COLO829 (cell line): ENCODE results near the gene AADAT.
"Not testable (repeated sequence)": the region's sequence is repeated elsewhere in the genome, so short reads cannot be mapped to it uniquely, and the experiment has no call there.

Experiments
- DNase-seq: peaks from one replicate; pipeline ENCODE4 v3.0.0; 2012; ENCODE audit warnings: low spot score

AADAT gene

DNA sequence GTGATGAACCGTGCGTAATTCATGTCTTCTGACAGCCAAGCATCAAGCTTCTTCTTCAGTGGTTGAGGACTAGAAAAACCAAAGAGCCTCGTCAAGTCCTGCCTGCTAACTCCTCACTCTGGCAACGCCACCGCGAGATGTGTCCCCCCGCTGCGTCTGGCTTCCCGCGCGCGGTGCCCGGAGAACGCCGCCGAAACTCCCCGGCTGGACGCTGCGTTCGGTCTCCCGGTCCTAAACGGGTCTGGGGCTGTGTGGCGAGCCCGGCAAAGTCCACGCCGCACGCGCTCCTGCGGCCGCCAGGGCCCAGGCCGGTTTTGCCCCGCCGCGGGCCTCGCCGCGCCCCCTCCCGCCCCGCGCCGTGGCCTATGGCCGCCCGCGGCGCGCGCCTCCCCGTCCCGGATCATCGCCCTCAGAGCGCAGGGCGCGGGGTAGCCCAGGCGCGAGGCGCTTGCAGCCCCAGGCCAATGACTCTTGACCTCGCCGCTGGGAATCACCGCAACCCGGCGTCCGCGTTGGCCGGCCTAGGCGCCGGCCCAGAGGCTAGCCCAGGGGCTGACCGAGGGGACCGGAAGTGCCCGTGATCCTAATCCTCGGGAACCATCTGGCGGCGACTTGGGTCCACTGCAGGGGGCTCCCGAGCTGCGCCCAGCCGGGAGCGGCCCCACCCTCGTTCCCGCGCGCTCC is at the start of gene AADAT:
AADAT (minus strand) TSS at position 289 of the 684 bp plus-strand sequence; CDS start at position 23, 266 bp downstream.
- peak; percentile 69 for DNase-seq

DNA sequence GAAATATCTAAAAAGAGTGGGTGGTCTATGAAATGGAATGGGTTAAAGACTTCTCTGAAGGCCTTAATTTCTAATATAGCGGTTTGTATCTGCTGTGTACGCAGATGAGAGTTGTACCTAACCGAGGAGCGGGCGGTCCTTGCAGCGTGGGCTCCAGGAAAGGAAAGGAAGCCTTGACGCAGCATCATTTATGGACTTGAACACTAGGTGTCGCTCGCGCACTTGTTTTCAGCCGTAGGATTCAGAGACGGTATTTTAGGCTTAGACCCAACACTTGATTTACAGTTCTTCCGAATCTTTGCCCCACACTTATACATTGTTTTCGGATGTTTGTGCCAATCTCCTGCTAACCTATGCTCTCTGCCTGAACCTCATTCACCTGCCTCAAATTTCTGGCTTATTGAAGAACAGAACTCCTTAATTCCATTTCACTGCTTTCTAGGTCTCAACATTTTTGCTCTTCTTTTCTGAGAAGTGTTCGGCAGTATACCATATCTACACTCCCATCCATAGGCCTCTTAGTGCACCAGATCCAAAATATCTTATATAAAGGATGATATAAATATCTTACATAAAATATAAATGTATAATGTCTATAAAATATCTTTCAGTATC is 48.9 kb upstream of the AADAT start:
- peak; percentile 85 for DNase-seq

DNA sequence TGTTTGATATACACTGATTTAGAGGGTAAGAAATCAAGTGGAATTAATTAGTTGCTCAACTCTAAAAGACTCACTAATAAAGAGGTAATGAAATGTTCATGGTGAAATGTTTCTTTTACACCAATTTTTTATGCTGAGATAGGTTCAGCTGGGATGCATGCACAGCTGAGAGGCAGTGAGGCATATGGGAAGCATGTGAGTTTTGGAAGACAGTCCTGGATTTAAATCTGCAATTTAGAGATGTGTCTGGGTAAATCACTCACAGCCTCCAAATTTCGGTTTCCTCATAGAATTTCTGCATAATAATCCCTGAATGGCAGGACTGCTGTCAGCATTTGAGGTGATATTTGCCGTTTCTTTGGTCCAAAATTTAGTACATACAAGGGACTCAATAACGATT is 48.2 kb upstream of the AADAT start:
- no peak for DNase-seq

DNA sequence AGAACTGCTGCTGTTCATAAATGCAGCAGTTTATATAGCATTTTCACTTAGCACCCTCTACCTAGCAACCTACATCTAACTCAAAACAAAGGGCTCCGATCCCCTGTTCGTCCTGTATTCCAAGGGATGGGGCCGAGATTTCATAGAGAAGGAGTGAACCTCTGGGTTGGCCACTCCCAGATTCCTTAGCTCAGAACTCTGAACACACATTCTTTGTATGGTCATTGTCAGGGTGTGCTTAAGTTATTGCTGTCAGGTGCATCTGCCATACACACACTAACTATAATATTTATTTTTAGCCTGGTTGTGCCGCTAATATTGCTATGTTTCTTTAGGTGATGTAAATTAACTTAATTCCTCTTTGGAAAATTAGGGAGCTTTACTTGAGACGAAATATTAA is 47.7 kb upstream of the AADAT start:
- DNase-seq: no peak

DNA sequence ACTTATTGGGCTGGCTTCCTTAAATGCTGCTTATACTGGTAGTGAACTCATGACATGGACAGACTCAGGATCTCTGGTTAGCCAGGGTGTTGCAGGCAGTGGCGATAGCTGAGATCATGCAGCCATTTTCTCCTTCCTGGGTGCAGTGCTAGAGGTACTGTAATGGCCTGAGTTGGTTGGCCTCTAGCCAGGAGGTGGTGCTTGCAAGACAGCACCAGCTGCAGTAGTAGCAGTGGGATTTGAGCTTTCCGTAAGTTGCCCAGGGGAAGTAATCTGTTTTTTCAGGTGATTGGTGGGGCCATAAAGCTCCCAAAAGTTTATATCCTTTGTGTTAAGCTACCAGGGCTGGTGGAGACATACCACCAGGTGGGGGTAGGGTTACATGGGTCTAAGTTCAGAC is 45.1 kb upstream of the AADAT start:
- DNase-seq: no peak

DNA sequence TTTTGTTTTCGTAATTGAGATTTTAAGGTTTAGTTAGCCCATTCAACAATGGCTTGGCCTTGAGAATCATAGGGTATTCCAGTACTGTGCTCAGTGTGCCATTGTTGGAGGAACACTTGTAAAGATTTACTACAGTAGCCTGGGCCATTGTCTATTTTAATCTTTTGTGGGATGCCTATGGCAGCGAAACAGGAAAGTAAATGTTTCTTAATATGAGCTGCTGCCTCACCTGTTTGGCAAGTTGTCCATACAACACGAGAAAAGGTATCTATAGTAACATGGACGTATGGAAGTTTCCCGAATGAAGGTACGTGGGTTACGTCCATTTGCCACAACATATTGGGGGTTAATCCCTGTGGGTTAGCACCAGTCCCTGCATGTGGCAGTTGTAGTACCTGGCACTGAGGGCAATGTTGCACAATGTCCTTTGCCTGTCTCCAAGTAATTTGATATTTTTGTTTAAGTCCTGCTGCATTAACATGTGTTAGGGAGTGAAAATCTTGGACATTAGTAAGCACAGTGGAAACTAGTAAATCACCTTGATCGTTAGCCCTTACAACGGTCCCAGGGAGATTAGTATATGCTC is 38.6 kb upstream of the AADAT start:
- no peak for DNase-seq

DNA sequence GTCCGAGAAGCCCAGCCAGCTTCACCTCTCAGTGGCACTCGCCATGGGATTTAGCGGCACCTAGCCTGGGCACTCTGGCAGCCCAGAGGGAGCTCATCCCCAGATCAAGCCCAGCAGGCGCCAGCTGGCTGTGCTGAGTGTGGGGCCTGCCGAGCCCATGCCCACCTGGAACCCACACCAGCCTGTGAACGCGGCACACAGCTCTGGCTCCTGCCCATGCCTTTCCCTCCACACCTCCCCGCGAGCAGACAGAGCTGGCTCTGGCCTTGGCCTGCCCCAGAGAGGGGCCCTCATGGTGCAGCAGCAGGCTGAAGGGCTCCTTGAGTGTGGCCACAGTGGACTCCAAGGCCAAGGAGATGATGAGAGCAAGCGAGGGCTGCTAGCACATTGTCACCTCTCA is 38.0 kb upstream of the AADAT start:
- DNase-seq: no peak

DNA sequence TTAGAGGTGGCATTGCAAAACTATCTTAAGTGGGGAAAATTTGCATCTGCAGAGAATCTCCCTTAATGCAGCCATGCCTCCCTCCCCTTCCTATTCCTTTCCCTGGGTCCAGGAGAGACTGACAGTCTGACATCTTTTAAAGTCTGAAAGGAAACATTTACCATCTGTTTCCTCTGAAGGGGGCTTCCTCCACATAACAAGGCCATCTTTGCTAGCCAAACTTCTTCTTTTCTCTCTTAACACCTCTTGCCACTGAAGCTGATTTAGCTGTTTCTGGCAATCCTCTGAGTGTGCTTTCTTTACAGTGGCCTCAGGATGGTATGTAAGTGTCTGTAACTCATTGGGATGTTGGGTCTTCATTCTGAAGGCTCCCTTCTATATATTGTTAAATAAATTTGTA is 34.6 kb upstream of the AADAT start:
- DNase-seq: no peak

DNA sequence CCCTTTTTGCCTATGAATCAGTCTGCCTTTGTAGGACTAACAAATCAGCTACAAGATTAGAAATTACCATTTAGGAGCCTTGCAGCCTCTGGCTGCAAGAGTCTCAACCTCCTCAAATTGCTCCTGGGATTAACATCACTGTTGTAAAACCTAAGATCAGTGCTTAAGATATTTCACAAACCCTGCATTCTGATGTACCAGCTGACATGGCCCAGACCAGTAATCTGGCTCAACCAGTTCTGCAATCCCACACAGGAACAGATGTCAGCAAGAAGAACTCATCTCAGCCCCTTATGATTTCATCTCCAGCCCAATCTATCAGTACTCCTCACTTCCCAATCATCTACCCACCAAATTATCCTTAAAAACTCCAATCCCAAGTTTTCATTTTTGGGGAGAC is 32.5 kb upstream of the AADAT start:
- no peak for DNase-seq

DNA sequence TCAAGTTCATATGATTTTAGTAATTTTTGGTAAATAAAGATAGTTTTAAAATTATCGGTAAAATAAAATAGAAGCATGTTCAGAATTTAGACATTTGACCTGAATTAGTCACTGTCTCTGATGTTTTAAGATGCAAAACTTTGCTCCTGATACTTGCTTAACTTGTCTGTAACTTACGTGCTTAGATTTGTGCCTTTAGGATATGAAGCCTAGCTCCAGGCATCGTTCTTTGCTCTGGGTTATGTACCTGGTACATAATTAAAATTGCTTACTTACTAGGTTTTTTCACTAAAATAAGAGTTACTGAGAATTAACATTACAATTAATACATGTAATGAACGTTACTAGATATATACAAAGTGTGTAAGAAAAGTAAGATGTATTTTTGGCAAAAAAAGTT is 24.9 kb upstream of the AADAT start:
- DNase-seq: no peak

DNA sequence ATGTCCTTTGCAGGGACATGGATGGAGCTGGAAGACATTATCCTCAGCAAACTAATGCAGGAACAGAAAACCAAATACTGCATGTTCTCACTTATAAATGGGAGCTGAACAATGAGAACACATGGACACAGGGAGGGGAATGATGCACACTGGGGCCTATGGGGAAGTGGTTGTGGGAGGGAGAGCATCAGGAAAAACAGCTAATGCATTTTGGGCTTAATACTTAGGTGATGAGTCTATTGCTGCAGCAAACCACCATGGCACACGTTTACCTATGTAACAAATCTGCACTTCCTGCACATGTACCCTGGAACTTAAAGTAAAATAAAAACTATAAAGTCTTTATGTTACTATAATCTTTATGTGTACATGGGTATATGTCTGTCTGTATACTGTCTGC is 24.4 kb upstream of the AADAT start:
- not testable (repeated sequence) for DNase-seq

DNA sequence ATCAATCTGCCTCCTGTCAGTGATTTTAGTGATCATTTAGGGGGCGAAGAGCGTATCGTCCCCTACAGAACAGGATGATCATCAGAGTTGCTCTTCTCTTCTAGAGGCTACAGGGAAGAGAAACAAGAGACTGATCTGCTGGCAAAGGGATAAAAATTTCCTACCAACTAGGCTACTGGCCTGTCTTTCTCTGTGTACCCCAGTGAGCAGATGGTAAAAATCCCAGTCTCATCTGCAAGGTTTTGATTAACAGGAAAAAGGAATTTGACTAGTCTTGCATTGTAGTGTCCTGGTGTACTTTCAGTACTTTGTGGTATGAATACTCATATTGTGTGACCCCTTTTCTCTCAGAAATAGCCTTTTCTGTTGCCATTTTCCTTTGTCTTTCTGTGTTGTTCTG is 21.8 kb upstream of the AADAT start:
- no peak for DNase-seq

DNA sequence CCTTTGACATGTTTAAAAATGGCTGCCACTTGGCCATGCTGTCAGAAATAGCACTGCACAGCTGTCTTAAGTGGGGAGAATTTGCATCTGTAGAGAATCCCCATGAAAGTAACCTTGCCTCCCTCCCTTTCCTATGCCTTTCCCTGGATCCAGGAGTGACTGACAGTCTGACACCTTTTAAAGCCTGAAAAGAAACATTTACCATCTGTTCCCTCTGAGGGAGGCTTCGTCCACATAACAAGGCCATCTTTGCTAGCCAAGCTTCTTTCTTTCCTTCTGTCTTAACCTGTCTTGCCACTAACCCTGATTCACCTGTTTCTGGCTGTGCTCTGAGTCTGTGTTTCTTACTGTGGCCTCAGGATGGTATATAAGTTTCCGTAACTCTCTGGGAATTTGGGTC is 21.3 kb upstream of the AADAT start:
- no peak for DNase-seq

DNA sequence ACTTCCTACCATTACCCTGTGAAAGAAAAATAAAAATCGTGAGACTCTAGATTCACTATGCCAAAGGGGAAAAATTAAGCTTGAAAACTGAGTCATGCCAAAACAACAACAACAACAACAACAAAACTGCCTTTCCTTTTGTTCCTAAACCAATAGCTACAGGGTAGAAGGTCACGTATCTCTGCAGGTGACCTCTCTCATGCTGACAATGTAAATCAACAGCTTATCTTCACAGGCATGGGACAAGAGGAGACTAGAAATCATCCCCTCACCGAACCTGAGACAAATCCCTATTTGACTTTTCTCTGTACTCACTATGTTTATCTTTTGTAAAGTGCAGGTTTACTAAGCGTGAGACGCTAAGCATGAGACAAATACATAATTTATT is 20.5 kb upstream of the AADAT start:
- no peak for DNase-seq

DNA sequence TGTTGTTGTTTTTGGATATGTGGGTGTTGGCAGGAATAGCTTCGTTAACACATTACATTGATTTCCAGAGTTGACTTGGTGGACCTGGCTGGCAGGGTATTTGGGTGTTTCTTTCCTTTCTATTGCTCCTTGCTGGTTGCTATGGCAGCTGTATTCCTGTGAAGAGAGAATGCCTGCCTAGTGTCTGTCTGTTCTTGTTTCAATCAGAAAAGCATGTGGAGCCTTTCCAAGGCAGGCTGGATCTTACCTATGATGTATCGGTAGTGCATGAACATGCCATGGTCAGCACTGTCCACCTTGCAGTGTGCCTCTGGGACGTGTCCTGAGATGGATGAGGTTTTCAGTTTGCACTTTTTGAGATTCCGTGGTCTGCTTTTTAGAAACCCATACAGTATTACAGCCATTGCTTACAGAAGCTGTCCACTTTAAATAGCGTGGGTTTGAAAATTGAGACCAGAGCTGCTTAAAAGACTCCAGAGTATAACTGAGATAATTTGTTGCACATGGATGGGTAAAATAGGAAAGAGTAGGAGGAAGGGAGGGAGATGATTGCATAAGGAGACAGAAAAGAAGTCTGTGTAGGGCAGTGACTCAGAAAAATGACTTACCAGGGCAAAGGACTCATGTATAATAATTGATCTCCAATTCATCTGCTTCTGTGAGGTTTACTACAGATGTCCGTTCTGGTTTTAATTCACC is 20.0 kb upstream of the AADAT start:
- peak; percentile 72 for DNase-seq

DNA sequence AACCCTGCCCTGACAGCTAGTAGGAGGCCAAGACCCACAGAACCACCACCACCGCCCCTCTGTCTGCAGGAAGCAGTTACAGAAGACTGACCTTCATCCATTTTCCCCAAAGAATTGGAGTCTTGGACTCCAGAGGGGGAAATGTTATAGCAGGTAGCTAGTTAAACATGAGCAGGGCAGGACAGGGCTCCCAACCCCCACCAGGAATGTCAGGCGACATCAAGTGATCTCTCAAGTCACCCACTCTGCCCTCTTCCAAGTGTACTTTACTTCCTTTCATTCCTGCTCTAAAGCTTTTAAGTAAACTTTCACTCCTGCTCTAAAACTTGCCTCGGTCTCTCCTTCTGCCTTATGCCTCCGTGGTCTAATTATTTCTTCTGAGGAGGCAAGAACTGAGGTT is 17.1 kb upstream of the AADAT start:
- no peak for DNase-seq

DNA sequence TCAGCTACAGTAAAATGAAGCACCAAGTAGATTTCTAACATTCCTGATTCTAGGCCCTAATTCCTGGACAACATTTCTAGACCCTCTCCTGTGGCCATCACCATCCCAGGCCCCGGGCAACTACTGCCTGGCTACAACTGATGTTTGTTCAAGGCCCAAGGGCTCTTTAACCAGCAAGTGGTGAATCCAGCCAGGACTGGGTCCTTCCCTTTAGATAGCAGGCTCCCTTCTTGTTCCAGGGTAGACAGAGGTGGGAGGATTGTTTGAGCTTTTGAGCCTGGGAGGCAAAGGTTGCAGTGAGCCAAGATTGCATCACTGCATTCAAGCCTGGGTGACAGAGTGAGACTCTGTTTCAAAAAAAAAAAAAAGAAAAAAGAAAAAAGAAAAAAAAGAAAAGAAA is 12.7 kb upstream of the AADAT start:
- no peak for DNase-seq

DNA sequence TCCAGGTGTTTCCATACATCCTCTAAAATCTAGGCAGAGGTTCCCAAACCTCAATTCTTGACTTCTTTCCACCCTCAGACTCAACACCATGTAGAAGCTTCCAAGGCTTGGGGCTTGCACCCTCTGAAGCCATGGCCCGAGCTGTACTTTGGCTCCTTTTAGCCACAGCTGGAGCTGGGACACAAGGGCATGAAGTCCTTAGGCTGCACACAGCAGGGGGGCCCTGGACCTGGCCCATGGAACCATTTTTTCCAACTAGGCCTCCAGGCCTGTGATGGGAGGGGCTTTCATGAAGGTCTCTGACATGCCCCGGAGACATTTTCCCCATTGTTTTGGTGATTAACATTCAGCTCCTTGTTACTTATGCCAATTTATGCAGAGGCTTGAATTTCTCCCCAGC is 8.4 kb upstream of the AADAT start:
- DNase-seq: not testable (repeated sequence)

DNA sequence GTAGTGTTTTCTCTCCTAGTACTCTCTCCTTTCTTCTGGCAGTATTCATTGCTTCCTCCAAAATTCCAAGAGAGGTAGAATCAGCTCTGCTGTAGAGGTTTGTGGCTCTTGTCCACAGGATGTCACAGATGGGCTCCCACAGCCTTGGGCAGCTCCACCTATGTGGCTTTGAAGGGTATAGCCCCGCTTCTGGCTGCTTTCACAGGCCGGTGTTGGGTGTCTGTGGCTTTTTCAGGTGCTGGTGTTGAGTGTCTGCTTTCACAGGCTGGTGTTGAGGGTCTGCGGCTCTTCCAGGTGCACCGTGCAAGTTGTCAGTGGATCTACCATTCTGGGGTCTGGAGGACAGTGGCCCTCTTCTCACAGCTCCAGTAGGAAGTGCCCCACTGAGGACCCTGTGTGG is 7.9 kb upstream of the AADAT start:
- DNase-seq: no peak

DNA sequence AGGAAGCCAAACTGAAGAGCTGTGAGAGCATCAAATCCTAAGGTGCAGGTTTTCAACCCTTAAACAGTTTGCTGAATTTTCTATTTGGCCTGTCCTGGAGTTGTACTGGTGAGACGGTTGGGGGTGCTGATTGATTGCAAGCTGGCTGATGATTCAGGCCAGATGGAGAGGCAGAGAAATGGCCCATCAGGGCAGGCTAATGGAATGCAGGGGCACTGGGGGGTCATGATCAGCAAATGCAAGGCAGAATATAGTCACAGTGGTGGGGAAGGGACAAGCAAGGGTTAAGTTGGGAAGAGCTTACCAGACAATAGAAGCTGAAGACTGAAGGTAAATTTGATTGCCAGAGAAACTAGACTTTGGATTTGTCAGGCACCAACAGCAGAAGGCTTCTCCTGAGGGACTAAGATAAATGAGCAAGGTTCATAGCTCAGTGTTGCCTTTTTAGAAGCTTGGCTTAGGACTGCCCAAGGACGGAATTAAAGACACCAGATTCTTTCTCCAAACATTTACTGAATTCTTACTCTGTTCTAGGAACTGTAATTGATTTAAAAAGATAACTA is 4.3 kb upstream of the AADAT start:
- no peak for DNase-seq

DNA sequence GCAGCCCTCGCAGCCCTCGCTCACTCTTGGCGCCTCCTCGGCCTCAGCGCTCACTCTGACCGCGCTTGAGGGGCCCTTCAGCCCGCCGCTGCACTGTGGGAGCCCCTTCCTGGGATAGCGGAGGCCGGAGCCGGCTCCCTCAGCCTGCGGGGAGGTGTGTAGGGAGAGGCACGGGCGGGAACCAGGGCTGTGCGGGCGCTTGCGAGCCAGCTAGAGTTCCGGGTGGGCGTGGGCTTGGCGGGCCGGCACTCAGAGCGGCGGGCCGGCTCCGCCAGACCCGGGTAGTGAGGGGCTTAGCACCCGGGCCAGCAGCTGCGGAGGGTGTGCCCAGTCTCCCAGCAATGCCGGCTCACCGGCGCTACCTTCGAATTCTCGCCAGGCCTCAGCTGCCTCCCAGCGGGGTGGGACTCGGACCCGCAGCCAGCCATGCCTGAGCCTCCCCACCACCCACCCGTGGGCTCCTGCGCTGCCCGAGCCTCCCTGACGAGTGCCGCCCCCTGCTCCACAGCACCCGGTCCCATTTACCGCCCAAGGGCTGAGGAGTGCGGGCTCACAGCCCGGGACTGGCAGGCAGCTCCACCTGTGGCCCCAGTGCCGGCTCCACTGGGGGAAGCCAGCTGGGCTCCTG is 1.4 kb upstream of the AADAT start:
- DNase-seq: no peak

DNA sequence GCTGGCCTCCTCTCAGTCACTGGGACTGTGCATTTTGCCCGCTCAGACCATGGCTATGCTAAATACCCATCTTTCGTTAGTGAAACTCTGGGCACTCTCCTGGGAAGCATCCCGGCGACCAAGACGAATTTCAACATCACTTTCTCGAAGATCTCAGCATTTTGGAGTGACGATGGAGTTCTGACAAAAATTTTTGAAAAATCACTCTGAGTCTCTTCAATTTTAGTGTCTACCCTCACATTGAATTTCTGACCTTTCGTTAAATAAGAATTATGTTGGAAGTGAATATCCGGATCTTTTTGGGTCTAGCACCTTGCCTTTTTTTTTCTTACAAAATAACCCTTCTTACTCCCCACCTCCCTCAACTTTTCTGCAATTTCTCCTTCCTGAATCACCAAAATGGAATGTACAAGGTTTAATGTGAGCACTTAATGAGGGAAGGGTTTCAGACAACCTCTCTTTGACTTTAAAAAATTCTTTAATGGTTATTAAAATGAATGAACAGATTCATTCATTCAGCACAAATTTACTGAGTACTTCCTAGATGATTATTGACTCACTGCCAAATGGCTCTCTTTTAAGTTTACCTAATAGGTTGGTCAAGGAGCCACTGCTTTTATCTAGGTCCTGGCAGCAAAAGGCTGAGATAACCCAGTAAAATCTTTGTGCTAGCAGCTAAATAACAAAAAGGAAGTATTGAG is 746 bp upstream of the AADAT start:
- peak; percentile 63 for DNase-seq
